ENCODE results near the gene ANO2.

The ANO2 gene

DNA sequence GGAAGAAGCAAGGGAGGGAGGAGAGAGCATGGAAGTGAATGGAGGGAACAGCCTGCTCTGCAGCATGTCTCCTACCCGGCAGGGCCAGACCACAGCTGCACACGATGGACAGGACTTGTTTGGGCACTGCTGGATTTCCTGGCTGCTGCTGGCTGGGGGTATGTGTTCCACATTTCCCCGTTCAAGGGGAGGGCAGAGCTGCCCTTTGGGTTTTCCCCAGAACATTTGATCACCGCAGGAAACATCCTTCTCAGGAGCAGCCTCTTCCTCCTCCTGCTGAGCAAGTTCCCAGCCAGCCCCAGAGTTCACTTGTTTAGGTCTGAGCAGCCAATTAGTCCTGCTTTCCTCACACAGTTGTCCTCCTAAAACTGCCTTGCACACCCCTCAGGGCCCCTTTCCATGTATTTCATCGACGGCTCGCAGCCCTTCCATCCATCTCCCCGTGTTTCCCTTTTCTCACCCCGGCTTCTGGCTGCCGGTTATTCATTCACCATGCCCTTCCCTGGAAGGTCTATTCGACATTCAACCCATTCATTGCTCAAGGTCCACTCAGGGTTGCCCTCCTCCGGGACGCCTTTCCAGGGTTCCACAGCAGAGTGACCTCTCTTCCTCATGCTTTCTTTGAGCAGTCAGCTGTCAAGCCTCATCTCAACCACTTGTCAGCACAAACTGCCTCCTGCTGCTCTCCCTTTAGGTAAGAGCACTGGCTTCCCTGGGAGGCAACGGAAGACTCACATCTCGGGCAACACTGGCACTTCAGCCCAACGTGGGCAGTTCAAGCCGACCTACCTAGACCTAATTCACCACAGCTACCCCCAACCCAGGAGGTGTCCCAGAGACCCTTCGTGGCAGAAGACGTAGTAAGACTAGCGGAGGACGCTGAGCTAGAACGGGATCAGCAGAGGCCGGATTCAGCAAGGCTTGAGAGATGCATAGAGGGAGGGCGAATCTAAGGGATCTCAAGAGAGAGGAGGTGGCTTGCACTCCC lies 20.1 kb upstream of the ANO2 start:
- no peak for DNase-seq (ENCODE audit: low spot score)

GRCh38 chr12:5963515-5963914 lies 18.5 kb upstream of the ANO2 start:
- no peak for DNase-seq (ENCODE audit: low spot score)

DNA sequence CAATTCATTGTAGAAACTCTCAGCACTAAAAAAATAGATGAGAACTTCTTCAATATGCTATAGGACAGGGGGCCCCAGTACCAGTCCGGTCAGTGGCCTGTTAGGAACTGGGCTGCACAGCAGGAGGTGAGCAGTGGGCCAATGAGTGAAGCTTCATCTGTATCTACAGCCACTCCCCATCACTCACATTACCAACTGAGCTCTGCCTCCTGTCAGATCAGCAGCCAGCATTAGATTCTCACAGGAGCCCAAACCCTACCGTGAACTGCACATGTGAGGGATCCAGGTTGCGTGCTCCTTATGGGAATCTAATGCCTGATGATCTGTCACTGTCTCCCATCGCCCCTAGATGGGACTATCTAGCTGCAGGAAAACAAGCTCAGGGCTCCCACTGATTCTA lies 15.7 kb upstream of the ANO2 start:
- no peak for DNase-seq (ENCODE audit: low spot score)

GRCh38 chr12:5956987-5957386 lies 11.9 kb upstream of the ANO2 start:
- DNase-seq (ENCODE audit: low spot score), result no peak

- no peak for DNase-seq (ENCODE audit: low spot score)
These were observed 9.6 kb upstream of the ANO2 start for GRCh38 chr12:5954661-5955060.

DNA sequence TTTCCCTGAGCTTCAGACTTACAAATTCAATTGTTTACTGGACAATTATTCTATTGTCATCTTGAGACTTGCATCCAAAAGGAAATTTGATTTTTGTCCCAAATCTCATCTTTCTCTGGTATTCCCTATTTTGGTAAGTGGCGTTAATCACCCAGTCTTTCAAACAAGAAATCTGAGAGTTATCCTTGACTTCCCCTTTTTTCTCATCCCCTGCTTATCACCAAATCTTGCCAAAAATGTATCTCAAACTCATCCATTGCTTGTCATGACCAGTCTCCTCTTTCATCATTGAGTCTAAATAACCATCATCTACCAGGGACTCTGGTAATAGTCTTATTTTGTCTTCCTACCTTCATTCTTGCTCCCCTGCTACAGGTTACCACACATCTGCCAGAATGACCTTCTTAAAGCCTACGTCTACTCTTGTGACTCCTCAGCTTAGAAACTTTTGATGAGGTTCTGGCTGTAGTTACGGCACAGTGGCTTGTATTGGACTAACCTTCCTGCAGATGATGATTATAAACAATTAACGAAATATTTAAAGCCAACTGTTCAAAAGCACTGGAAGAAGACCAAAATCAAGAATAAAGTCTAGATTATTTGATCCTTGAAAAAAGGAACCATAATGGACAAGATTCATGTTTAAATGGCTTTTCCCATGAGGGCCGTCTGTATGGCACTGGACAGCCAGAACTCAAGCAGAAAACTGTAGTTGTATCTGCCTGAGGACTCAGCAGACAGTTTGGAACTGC lies 9.0 kb upstream of the ANO2 start:
- DNase-seq (ENCODE audit: low spot score), result no peak

DNA sequence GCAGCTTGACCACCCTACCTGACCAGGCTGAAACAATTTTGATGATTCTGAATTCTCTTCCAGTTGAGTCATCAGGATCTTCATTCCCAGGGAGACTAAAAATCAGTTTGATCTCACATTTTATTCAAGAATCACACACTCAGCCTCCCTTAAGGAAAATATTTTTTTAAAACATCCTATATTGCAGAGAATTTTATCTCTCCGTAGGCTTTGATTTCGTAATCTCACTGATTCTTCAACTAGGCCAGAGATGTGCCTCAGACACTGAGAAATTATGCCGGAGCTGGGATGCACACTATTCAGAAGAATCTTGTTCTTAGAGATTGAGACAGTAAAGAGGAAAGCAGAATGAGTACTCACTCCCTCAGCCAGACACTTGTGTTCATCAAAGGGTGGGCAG lies 7.0 kb upstream of the ANO2 start:
- DNase-seq (ENCODE audit: low spot score), result no peak

DNA sequence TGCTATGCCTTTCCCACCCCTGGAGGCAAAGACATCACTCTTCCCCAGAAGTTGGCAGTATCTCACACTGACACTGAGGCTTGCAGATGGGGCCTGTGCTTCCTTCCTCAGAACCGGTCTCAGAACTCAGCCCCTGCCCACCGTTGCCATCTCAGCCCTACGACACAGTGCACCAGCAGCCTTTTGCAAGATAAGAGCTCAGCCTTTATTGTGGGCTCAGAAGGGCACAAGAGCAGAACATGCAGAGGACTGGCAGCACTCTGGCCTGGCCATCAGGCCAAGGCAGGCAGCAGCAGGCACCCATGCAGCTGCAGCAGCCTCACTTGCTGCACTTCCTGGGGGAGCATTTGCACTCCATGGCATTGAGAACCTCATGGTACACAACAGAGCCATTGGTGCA lies 3.6 kb upstream of the ANO2 start:
- DNase-seq (ENCODE audit: low spot score), result no peak

DNA sequence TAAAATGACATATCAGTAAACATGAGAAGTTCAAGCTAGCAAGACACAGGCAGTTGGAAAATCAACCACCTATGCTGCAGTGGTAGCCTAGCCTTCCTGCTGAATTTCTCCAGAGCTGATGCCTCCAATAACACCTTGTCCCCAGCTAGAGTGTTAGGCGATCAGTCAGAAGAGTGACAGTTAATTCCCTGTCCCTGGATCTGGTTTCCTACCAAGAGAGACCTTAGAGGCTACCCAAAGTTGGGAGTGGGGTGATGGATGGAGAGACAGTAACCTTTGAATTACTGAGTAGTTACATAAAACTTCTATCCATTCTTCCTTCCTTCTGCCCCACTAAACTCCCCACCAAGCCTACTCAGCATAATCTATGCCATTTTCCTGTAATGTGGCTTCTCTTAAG lies 1.9 kb upstream of the ANO2 start:
- DNase-seq (ENCODE audit: low spot score), result no peak

DNA sequence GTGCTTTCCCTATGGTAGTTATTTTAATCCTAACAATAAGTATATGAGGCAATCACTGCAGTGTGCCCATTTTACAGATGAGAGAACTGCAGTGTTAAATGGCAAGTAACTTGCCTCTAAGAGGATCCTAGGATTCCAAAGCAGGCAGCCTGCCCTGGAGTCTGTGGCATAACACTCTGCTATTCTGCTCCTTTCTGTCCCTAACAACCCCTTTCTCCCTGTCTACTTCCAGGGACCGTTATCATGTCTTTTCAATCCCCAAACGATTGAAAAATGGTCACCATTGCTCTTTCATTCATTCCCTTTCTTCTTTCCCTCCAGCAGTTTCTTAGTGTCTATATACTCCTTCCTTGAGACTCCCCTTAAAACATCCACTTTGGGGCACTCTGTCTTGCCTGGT lies 1.3 kb upstream of the ANO2 start:
- no peak for DNase-seq (ENCODE audit: low spot score)

- DNase-seq (ENCODE audit: low spot score), result no peak
These were observed 380 bp downstream of the ANO2 start for GRCh38 chr12:5944688-5945070.

GRCh38 chr12:5944053-5944452 lies 1.0 kb downstream of the ANO2 start:
- DNase-seq (ENCODE audit: low spot score), result no peak

GRCh38 chr12:5941907-5942306 lies 3.2 kb downstream of the ANO2 start:
- no peak for DNase-seq (ENCODE audit: low spot score)

DNA sequence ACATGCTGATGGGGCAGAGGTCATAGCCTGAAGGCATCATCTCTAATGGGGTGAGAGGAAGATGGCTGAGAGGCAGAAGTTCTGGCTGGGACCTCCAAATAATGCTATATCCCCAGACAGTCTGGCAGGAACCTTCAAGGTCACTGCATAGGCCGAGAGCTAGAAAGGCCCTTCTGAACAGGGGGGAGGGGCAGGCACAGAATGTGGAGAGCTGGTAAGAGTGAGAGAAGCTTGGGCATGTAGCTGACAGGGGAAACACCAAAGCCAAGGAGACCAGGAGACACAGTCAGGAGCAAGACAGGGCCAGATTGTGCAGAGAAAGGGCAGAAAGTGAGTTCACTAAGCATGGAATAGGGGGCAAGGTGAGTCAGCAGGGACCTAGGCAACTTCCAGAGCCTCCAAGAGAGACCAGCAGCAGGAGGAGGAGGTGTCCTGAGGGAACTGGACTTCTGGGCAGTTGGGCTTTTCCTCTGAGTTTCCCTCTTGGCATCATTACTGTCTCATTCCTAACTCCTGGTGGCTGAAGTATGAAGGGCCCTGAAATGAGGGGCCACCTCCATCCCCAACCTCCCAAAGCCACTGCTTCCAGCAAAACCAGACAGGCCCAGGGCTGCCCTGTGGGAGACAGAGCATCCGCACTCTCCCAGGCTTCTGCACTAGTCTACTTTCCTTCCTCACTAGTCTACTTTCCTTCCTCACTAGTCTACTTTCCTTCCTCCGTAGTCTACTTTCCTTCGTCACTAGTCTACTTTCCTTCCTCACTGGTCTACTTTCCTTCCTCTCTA lies 17.1 kb downstream of the ANO2 start:
- no peak for DNase-seq (ENCODE audit: low spot score)

- no peak for DNase-seq (ENCODE audit: low spot score)
These were observed 19.4 kb downstream of the ANO2 start for GRCh38 chr12:5925646-5926045.

GRCh38 chr12:5924342-5924741 lies 20.7 kb downstream of the ANO2 start:
- DNase-seq (ENCODE audit: low spot score), result no peak

GRCh38 chr12:5923751-5924150 lies 21.3 kb downstream of the ANO2 start:
- no peak for DNase-seq (ENCODE audit: low spot score)

DNA sequence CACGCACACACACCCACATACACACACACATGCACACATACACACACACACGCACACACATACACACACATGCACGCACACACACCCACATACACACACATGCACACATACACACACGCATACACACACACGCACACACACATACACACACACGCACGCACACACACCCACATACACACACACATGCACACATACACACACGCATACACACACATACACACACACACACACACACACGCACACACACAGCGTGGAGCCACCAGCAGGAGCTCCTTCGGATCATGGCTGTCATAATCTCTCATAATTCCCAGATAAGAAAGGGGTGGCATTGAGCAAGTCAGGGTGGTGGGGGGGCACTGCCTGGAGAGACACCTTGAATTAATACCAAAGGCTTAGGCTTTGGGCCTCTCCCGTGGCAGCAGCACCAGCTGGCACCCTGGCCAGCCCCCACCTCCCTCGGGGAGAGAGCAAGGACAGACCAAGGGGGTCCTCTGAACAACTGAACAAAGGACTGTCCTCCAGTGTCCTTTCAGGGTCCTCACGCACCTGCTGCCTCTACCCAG lies 21.9 kb downstream of the ANO2 start:
- no peak for DNase-seq (ENCODE audit: low spot score)

DNA sequence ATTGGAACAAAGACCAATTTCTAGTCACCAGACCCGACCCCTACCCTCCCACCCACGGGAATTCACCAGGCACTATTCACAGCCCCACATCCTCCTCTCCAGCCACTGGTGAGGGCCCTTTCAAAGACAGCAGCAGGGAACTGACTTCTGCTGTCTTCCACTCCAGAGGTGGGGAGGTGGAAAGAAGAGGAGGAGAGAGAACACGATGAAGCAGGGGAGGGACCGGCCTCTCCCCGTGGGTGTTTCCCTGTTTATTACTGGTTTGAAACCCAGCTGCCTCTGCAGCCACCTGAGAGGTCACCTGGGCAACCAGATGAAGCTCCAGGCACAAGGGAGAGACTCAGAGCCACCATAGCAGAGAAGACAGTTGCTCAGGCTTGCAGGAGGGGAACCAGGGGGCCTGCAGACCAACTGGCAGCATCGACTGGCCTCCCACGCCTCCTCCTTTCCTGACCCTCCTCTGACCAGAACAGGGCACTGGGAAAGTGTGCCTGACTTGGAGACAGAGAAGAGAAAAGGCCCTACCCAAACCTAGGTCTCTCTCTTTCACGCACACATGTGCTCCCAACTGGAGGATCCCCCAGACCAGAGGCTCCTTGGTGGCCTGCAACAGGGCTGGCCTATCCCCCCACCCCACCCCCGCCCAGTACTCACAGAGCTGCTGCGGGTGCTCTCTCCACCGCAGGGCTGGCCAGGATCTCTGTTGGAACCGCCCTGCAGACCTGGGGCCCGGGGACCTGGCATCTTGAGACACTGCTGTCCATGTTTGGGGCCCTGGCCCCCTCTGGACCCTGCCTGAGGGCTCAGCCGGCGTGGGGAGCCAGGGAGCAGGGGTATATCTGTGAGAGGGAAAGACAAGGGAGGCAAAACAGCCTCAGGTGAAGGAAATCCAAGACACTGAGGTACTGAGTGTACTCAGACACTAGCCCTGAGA lies 22.8 kb downstream of the ANO2 start:
- DNase-seq (ENCODE audit: low spot score), result no peak

DNA sequence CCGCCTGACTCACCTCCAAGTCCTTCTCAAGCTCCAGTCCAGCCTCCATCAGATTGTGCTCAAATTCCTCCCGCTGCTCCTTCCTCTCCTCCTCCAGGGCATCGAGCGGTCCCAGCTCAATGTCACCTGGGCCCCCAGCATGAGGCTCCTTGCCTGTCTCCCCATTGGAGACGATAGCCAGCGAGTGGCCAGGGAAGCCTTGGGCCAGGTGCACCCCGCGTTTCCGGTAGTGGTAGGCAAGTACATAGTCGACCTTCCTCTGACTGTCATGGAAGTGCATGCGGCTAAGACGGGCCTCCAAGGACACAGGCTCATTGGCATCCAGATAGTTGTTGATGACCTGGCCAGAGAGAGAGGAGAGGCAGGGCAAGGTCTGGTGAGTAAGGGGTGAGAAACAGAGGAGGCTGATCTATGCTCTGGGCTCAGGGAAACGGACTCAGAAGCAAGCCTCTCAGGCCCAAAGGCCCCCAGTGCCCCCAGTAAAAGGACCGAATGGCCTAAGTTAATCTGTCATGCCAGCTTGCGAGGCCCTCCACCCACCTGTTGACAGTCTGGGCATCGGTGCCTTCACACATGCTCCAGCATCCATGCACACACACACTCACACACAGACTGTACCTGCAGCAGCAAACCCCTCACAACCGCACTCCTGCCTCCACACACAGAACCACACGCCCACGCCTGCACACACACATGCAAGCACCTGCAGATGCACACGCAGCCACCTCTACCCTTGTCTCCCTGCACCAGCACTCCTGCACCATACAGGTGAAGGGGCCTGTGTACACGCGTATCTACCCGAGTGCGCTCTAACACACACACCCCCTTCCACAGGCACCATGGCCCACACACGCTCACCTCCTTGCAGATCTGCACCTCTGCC lies 23.8 kb downstream of the ANO2 start:
- DNase-seq (ENCODE audit: low spot score), result no peak

All from cerebellar cortex (tissue), 1 donor.